Measurements from ENCODE around the gene DCC. TPM values are rescaled to one million over a fixed set of nuclear protein-coding genes. Genes with fewer than 3 reads are reported as not detected.

Gene DCC
- total RNA-seq, 4 donors from 2014 or later, result 0.27 to 2.5 TPM; not detected in 2

GRCh38 chr18:52451256-52451655, 111.3 kb downstream of the DCC start:
- TF ChIP-seq POLR2A (IDR thresholded peaks at IDR 0.05) (no peak), POLR2AphosphoS5 (IDR thresholded peaks at IDR 0.05) (no peak), CTCF (IDR thresholded peaks at IDR 0.05) (no peak), EP300 (IDR thresholded peaks at IDR 0.05; ENCODE audit: low read depth) (no peak)
- in situ Hi-C loops (cut with MboI; ENCODE audit: low pct_ligation_motif_present in 1 of 4, low pct_unique_long_range_greater_than_20kb in 1 of 4, low sequenced_read_pairs in 3 of 4) (no loop called here), intact Hi-C loops (cut with DNase I; ENCODE audit: low total_unique reads) (no loop called here)
- no peak for DNase-seq
- H3K27ac ChIP-seq, result no peak overlapping the region
- no peaks in the 10 kb centered on the region for H3K9me3 ChIP-seq
- H3K27me3 ChIP-seq, result no peaks in the 10 kb centered on the region
- WGBS, 2 donors (ENCODE audit: low coverage in 1 of 2), result 68 to 69% methylated on average over 4 of the region's 4 CpGs
- no peaks in the 10 kb centered on the region for H3K36me3 ChIP-seq
- no peaks in the 10 kb centered on the region for H3K4me1 ChIP-seq
- H3K4me3 ChIP-seq, result no peak overlapping the region

- H3K27ac ChIP-seq, result no peak overlapping the region
- WGBS, 2 donors (ENCODE audit: low coverage in 1 of 2), result 70 to 74% methylated on average over 1 of the region's 1 CpG
- intact Hi-C loops (cut with DNase I; ENCODE audit: low total_unique reads), result no loop called here
These were observed 111.9 kb downstream of the DCC start for GRCh38 chr18:52451851-52452250.

GRCh38 chr18:52452427-52452826, 112.4 kb downstream of the DCC start:
- no peak for DNase-seq
- TF ChIP-seq POLR2AphosphoS5 (IDR thresholded peaks at IDR 0.05) (no peak), CTCF (IDR thresholded peaks at IDR 0.05) (no peak), EP300 (IDR thresholded peaks at IDR 0.05; ENCODE audit: low read depth) (no peak), POLR2A (IDR thresholded peaks at IDR 0.05) (no peak)
- in situ Hi-C loops (cut with MboI; ENCODE audit: low pct_ligation_motif_present in 1 of 4, low pct_unique_long_range_greater_than_20kb in 1 of 4, low sequenced_read_pairs in 3 of 4), result no loop called here
- Histone ChIP-seq H3K4me1 (no peaks in the 10 kb centered on the region), H3K9me3 (no peaks in the 10 kb centered on the region), H3K27me3 (no peaks in the 10 kb centered on the region), H3K27ac (no peak overlapping the region), H3K36me3 (no peaks in the 10 kb centered on the region), H3K4me3 (no peak overlapping the region)
- intact Hi-C loops (cut with DNase I; ENCODE audit: low total_unique reads), result no loop called here
- 89 to 96% methylated on average over 4 of the region's 4 CpGs for WGBS, 2 donors (ENCODE audit: low coverage in 1 of 2)

More at GRCh38 chr18:52451851-52452250, 111.9 kb downstream of the DCC start:
- no peak for DNase-seq
- Histone ChIP-seq H3K36me3 (no peaks in the 10 kb centered on the region), H3K4me1 (no peaks in the 10 kb centered on the region), H3K9me3 (no peaks in the 10 kb centered on the region), H3K27me3 (no peaks in the 10 kb centered on the region), H3K4me3 (no peak overlapping the region)
- no peak for TF ChIP-seq CTCF (IDR thresholded peaks at IDR 0.05)
- in situ Hi-C loops (cut with MboI; ENCODE audit: low pct_ligation_motif_present in 1 of 4, low pct_unique_long_range_greater_than_20kb in 1 of 4, low sequenced_read_pairs in 3 of 4), result no loop called here

- DNase-seq, result no peak
- in situ Hi-C loops (cut with MboI; ENCODE audit: low pct_ligation_motif_present in 1 of 4, low pct_unique_long_range_greater_than_20kb in 1 of 4, low sequenced_read_pairs in 3 of 4) (no loop called here), intact Hi-C loops (cut with DNase I; ENCODE audit: low total_unique reads) (no loop called here)
- Histone ChIP-seq H3K27ac (no peak overlapping the region), H3K9me3 (no peaks in the 10 kb centered on the region), H3K4me3 (no peak overlapping the region), H3K27me3 (no peaks in the 10 kb centered on the region), H3K36me3 (no peaks in the 10 kb centered on the region), H3K4me1 (no peaks in the 10 kb centered on the region)
- 30 to 54% methylated on average over 1 of the region's 1 CpG for whole genome bisulfite sequencing, 2 donors (ENCODE audit: low coverage in 1 of 2)
- TF ChIP-seq POLR2A (IDR thresholded peaks at IDR 0.05) (no peak), POLR2AphosphoS5 (IDR thresholded peaks at IDR 0.05) (no peak), CTCF (IDR thresholded peaks at IDR 0.05) (no peak), EP300 (IDR thresholded peaks at IDR 0.05; ENCODE audit: low read depth) (no peak)
These were observed 119.9 kb downstream of the DCC start for GRCh38 chr18:52459890-52460289.

Data from transverse colon (tissue), 4 donors.